ENCODE measurements around the gene ADAMTS6.

ADAMTS6 gene

GRCh38 chr5:65264420-65264819 lies 217.3 kb downstream of the ADAMTS6 start:
- no peak for TF ChIP-seq CTCF (conservative IDR thresholded peaks at IDR 0.05; ENCODE audit: control insufficient read depth, insufficient read depth, low read depth, low read length)
- no peak overlapping the region for H3K4me3 ChIP-seq (ENCODE audit: control insufficient read depth, low read depth, low read length)
- DNase-seq (ENCODE audit: low read depth), result no peak

GRCh38 chr5:65263321-65263720 lies 218.4 kb downstream of the ADAMTS6 start:
- DNase-seq (ENCODE audit: low read depth), result no peak
- H3K4me3 ChIP-seq (ENCODE audit: control insufficient read depth, low read depth, low read length), result no peak overlapping the region
- no peak for TF ChIP-seq CTCF (conservative IDR thresholded peaks at IDR 0.05; ENCODE audit: control insufficient read depth, insufficient read depth, low read depth, low read length)

- TF ChIP-seq CTCF (conservative IDR thresholded peaks at IDR 0.05; ENCODE audit: control insufficient read depth, insufficient read depth, low read depth, low read length), result no peak
- no peak overlapping the region for H3K4me3 ChIP-seq (ENCODE audit: control insufficient read depth, low read depth, low read length)
- DNase-seq (ENCODE audit: low read depth), result peak; percentile 92
Observed at GRCh38 chr5:65262649-65263059, 219.1 kb downstream of the ADAMTS6 start.

- no peak for DNase-seq (ENCODE audit: low read depth)
- no peak for TF ChIP-seq CTCF (conservative IDR thresholded peaks at IDR 0.05; ENCODE audit: control insufficient read depth, insufficient read depth, low read depth, low read length)
- no peak overlapping the region for H3K4me3 ChIP-seq (ENCODE audit: control insufficient read depth, low read depth, low read length)
Observed at GRCh38 chr5:65262096-65262495, 219.6 kb downstream of the ADAMTS6 start.

GRCh38 chr5:65261499-65261898 lies 220.2 kb downstream of the ADAMTS6 start:
- DNase-seq (ENCODE audit: low read depth), result no peak
- H3K4me3 ChIP-seq (ENCODE audit: control insufficient read depth, low read depth, low read length), result no peak overlapping the region
- no peak for TF ChIP-seq CTCF (conservative IDR thresholded peaks at IDR 0.05; ENCODE audit: control insufficient read depth, insufficient read depth, low read depth, low read length)

GRCh38 chr5:65255294-65255693 lies 226.4 kb downstream of the ADAMTS6 start:
- peak; percentile 3 for DNase-seq (ENCODE audit: low read depth)
- no peak overlapping the region for H3K4me3 ChIP-seq (ENCODE audit: control insufficient read depth, low read depth, low read length)
- no peak for TF ChIP-seq CTCF (conservative IDR thresholded peaks at IDR 0.05; ENCODE audit: control insufficient read depth, insufficient read depth, low read depth, low read length)

GRCh38 chr5:65252977-65253376 lies 228.7 kb downstream of the ADAMTS6 start:
- no peak for DNase-seq (ENCODE audit: low read depth)
- TF ChIP-seq CTCF (conservative IDR thresholded peaks at IDR 0.05; ENCODE audit: control insufficient read depth, insufficient read depth, low read depth, low read length), result no peak
- no peak overlapping the region for H3K4me3 ChIP-seq (ENCODE audit: control insufficient read depth, low read depth, low read length)
